WTC11 (cell line): ENCODE results near the gene SLC66A2. TPM values are rescaled to one million over a fixed set of nuclear protein-coding genes. Genes with fewer than 3 reads are reported as not detected.

Experiments
- ATAC-seq: fragments of 200-7000 bp; cut with Tn5 transposase; 2 replicates; pipeline ENCODE4 v1.10.0; 2021; ENCODE audit warnings: mild to moderate bottlenecking, moderate library complexity
- CTCF ChIA-PET: fragments of 300-600 bp; sonication (Branson Sonifier 250); formaldehyde crosslinking; loops from one replicate; lab custom pipeline; 2021; ENCODE audit warnings: antibody characterized with exemption; lab: Charles Lee
- POLR2A ChIA-PET: fragments of 350-600 bp; sonication (Branson Sonifier 250); formaldehyde crosslinking; loops from one replicate; lab custom pipeline; 2021; ENCODE audit warnings: antibody characterized with exemption; lab: Charles Lee
- DNase-seq: peaks from one replicate; pipeline ENCODE4 v3.0.0; 2021; ENCODE audit warnings: low spot score
- H3K27ac Mint-ChIP-seq: 2 replicates; pipeline ENCODE4 v1.8.0; 2021; ENCODE audit warnings: mixed read lengths
- H3K27me3 Mint-ChIP-seq: 2 replicates; pipeline ENCODE4 v1.8.0; 2021; ENCODE audit warnings: low read depth, mild to moderate bottlenecking, moderate library complexity, mixed read lengths
- H3K36me3 Mint-ChIP-seq: 2 replicates; pipeline ENCODE4 v1.8.0; 2021; ENCODE audit warnings: mixed read lengths
- H3K4me1 Mint-ChIP-seq: 2 replicates; pipeline ENCODE4 v1.8.0; 2022; ENCODE audit warnings: mixed read lengths
- H3K4me3 Mint-ChIP-seq: 2 replicates; pipeline ENCODE4 v1.8.0; 2021; ENCODE audit warnings: mild to moderate bottlenecking, moderate library complexity, mixed read lengths
- H3K9me3 Mint-ChIP-seq: 2 replicates; pipeline ENCODE4 v1.8.0; 2021; ENCODE audit warnings: mixed read lengths
- ATF1 ChIP-seq: sonication (generic); formaldehyde crosslinking; IDR thresholded peaks from 2 replicates; pipeline ENCODE4 v1.8.1; 2023; ENCODE audit warnings: mild to moderate bottlenecking, moderate library complexity, missing genetic modification reagents
- FOXP1 ChIP-seq: sonication (generic); formaldehyde crosslinking; IDR thresholded peaks from 2 replicates; pipeline ENCODE4 v1.8.0; 2022; ENCODE audit warnings: missing genetic modification reagents, mild to moderate bottlenecking, moderate library complexity, borderline replicate concordance
- HMGA2 ChIP-seq: fragments of 250-450 bp; sonication (Bioruptor Pico); IDR thresholded peaks from 2 replicates; pipeline ENCODE4 v1.4.0; 2021; ENCODE audit warnings: mild to moderate bottlenecking, moderate library complexity
- NFE2L1 ChIP-seq: sonication (generic); formaldehyde crosslinking; IDR thresholded peaks from 2 replicates; pipeline ENCODE4 v1.8.1; 2023; ENCODE audit warnings: missing genetic modification reagents
- OVOL2 ChIP-seq: fragments of 250-450 bp; sonication (Bioruptor Pico); IDR thresholded peaks from 2 replicates; pipeline ENCODE4 v1.9.0; 2021; ENCODE audit warnings: mild to moderate bottlenecking, borderline replicate concordance
- TEAD4 ChIP-seq: sonication (generic); formaldehyde crosslinking; IDR thresholded peaks from 2 replicates; pipeline ENCODE4 v1.8.0; 2022; ENCODE audit warnings: mild to moderate bottlenecking, missing genetic modification reagents
- ZNF423 ChIP-seq: fragments of 250-450 bp; sonication (Bioruptor Pico); IDR thresholded peaks from 2 replicates; pipeline ENCODE4 v2.1.2; 2022; ENCODE audit warnings: mild to moderate bottlenecking, moderate library complexity
- total RNA-seq: library from RNA; stranded (reverse); gene quantifications from 3 replicates; pipeline ENCODE4 v1.2.3, GENCODE V29; 2021
- TF ChIP-seq, protein P1 (sequence below): sonication (generic); formaldehyde crosslinking; IDR thresholded peaks from 2 replicates; pipeline ENCODE4 v1.8.1; 2023; ENCODE audit warnings: mild to moderate bottlenecking, missing genetic modification reagents, moderate library complexity
- TF ChIP-seq, protein P2 (sequence below): sonication (generic); formaldehyde crosslinking; IDR thresholded peaks from 2 replicates; pipeline ENCODE4 v1.8.0; 2022; ENCODE audit warnings: mild to moderate bottlenecking, missing genetic modification reagents
- TF ChIP-seq, protein P3 (sequence below): sonication (generic); formaldehyde crosslinking; IDR thresholded peaks from 2 replicates; pipeline ENCODE4 v1.8.1; 2022; ENCODE audit warnings: low read depth, missing genetic modification reagents, borderline replicate concordance
- TF ChIP-seq, protein P4 (sequence below): sonication (generic); formaldehyde crosslinking; IDR thresholded peaks from 2 replicates; pipeline ENCODE4 v1.8.1; 2022; ENCODE audit warnings: low read depth, mild to moderate bottlenecking, moderate library complexity, missing genetic modification reagents, borderline replicate concordance
- TF ChIP-seq, protein P5 (sequence below): sonication (generic); formaldehyde crosslinking; IDR thresholded peaks from 2 replicates; pipeline ENCODE4 v1.8.0; 2023; ENCODE audit warnings: mild to moderate bottlenecking, missing genetic modification reagents

Gene SLC66A2
- total RNA-seq, 1 experiment from 2014 or later, result 20.9 TPM

DNA sequence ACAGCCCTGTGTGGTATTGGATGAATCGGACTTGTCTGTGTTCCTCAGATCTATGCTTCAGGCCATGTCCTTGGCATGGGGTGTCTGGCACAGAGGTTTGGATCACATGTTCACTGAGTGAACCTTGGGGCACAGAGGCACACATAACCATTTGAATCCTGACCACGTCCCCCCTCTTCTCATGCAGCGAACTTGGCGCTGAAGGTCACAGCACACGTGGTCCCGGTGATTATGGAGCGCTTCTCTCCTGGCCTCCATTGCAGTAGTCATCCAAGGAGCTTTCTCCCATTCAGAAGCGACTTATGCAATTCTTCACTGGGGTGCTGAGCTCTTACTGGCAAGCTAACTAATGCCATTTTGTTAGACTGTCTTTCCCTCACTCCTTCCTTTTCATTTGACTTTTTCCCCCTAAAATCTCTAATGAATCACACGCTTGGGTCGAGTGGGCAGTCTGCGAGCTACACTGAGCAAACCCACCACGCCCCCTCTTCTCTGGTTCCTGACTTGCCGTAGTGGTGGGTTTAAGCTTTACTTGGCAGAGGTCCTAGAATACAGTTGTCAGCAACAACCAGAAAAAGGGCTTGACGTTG lies 94.3 kb downstream of the SLC66A2 start:
- ATAC-seq (no peak; the same call in 1 of the 2 replicates), DNase-seq (no peak)
- POLR2A ChIA-PET, result no interaction called here
- Mint-ChIP-seq H3K27me3 (peaks cover 3% of the 10 kb centered on the region), H3K4me1 (peaks cover 6% of the 10 kb centered on the region; the same call in 1 of the 2 replicates), H3K36me3 (no peaks in the 10 kb centered on the region), H3K27ac (peak overlapping the region; percentile 86)
- TF ChIP-seq, protein P1, sequence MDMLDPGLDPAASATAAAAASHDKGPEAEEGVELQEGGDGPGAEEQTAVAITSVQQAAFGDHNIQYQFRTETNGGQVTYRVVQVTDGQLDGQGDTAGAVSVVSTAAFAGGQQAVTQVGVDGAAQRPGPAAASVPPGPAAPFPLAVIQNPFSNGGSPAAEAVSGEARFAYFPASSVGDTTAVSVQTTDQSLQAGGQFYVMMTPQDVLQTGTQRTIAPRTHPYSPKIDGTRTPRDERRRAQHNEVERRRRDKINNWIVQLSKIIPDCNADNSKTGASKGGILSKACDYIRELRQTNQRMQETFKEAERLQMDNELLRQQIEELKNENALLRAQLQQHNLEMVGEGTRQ (CRISPR knock-in tag), result 0 out of 2 replicates have a peak, but pooled peaks have one; percentile 12
- TF ChIP-seq HMGA2 (CRISPR knock-in tag) (no peak), FOXP1 (no peak)
- TF ChIP-seq, all 79 proteins: peak for 1
- Mint-ChIP-seq H3K9me3 (no peaks in the 10 kb centered on the region), H3K4me3 (peak overlapping the region; percentile 34; the same call in 1 of the 2 replicates)
- CTCF ChIA-PET, result interaction anchor here (0.8 to 1.5 kb wide), 5 partner anchors 18 to 343 kb away, joined by 3 to 4 read pairs (median 3); no protein-coding TSS in a partner anchor

DNA sequence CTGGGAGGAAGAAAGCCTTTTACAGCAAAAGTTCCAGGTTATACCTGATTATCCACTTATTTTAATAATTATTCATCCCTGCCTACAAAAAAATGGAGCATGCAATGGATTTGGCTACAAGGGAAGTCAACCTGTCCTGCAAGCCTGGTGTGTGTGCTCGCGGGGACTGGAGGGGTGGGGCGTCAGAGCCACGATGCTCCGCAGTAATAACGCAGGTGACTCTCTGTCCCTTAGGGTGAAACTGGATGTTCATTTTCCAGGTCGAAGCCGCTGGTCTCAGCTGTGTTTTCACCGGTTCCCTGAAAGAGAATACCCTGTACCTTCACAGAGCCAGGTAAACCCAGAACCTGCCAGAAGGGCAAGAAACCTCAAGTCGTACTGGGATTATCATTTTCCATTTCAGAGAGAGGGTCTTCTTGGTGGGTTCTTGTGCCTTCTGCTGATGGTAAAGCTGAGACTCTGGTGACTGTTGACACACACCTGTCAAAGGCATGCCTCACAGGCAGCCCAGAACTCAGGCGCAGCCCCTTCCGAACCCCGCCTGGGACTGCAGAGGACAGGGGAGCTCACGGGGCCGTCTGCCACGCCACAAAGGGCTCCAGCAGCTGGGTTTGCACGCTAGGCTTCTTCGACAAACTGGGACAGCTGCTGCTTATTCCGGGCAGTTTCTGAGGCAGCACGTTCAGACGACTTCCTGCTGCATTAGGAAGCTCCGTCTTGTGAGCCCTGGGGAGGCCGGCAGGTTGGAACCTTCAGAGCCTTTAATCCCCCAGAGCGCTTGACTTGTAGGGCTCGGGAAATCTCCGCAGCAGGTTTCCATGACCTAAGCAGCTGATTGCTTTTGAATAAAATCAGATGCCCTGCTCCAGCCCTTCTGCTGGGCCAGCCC lies 95.1 kb downstream of the SLC66A2 start:
- ChIA-PET POLR2A (no interaction called here), CTCF (interaction anchor here (0.9 to 1.5 kb wide), 4 partner anchors 19 to 344 kb away, joined by 3 to 4 read pairs (median 4); no protein-coding TSS in a partner anchor)
- peaks cover 6% of the 10 kb centered on the region; the same call in 1 of the 2 replicates for H3K4me1 Mint-ChIP-seq
- H3K9me3 Mint-ChIP-seq, result no peaks in the 10 kb centered on the region
- H3K36me3 Mint-ChIP-seq, result no peaks in the 10 kb centered on the region
- H3K27me3 Mint-ChIP-seq, result no peaks in the 10 kb centered on the region; the same call in none of the 2 replicates
- DNase-seq, result peak; percentile 49
- H3K27ac Mint-ChIP-seq, result no peak overlapping the region
- no peak for TF ChIP-seq OVOL2 (CRISPR knock-in tag)
- TF ChIP-seq, protein P2, sequence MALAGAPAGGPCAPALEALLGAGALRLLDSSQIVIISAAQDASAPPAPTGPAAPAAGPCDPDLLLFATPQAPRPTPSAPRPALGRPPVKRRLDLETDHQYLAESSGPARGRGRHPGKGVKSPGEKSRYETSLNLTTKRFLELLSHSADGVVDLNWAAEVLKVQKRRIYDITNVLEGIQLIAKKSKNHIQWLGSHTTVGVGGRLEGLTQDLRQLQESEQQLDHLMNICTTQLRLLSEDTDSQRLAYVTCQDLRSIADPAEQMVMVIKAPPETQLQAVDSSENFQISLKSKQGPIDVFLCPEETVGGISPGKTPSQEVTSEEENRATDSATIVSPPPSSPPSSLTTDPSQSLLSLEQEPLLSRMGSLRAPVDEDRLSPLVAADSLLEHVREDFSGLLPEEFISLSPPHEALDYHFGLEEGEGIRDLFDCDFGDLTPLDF, result no peak
- TF ChIP-seq ZNF423, result peak; percentile 10; the same call in 1 of the 2 replicates
- H3K4me3 Mint-ChIP-seq, result no peak overlapping the region
- ATAC-seq, result peak; percentile 78

DNA sequence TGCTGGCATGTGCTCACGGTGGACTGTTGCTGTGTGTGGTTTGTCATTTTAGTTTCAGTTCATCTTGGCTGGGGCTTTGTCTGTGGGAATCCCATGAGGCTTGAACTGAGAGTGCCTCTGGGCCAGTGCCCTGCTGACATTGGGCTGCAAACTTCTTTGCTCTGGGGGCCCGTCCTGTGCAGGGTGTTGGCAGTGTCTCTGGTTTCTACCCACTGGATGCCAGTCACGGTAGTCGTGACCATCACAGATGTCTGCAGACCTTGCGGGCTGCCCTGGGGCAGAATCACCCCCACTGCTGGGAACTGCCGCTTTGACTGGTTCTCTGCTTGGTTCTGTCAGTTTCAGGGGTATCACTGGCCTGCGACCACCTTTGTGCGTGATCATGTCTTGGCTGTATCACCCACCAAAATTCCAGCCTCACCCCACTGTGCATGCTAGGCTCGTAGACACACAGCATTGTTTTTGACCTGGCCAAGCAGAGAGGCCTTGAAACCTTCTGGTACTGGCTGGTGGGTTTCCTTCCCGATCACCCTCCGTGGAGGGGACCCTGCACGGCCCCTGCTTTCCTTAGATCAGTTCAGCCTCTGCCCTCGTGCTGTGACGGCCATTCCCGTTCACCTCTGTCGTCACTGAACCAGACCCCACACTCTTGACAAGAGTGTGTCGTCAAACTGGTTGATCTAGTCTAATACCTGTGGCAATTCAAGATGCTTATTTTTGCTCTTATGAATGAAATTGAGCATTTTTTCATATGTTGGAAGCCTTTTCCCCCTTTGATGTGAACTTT lies 96.1 kb downstream of the SLC66A2 start:
- no peaks in the 10 kb centered on the region; the same call in none of the 2 replicates for H3K27me3 Mint-ChIP-seq
- DNase-seq (no peak), ATAC-seq (no peak)
- no peak overlapping the region for H3K4me3 Mint-ChIP-seq
- peaks cover 6% of the 10 kb centered on the region; the same call in 1 of the 2 replicates for H3K4me1 Mint-ChIP-seq
- CTCF ChIA-PET, result no interaction called here
- H3K9me3 Mint-ChIP-seq, result no peaks in the 10 kb centered on the region
- no peak for TF ChIP-seq NFE2L1 (CRISPR knock-in tag)
- TF ChIP-seq TEAD4 (CRISPR knock-in tag), result no peak
- TF ChIP-seq, protein P3, sequence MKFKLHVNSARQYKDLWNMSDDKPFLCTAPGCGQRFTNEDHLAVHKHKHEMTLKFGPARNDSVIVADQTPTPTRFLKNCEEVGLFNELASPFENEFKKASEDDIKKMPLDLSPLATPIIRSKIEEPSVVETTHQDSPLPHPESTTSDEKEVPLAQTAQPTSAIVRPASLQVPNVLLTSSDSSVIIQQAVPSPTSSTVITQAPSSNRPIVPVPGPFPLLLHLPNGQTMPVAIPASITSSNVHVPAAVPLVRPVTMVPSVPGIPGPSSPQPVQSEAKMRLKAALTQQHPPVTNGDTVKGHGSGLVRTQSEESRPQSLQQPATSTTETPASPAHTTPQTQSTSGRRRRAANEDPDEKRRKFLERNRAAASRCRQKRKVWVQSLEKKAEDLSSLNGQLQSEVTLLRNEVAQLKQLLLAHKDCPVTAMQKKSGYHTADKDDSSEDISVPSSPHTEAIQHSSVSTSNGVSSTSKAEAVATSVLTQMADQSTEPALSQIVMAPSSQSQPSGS (CRISPR knock-in tag), result no peak
- TF ChIP-seq, protein P4, sequence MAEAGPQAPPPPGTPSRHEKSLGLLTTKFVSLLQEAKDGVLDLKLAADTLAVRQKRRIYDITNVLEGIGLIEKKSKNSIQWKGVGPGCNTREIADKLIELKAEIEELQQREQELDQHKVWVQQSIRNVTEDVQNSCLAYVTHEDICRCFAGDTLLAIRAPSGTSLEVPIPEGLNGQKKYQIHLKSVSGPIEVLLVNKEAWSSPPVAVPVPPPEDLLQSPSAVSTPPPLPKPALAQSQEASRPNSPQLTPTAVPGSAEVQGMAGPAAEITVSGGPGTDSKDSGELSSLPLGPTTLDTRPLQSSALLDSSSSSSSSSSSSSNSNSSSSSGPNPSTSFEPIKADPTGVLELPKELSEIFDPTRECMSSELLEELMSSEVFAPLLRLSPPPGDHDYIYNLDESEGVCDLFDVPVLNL (CRISPR knock-in tag), result no peak
- TF ChIP-seq, protein P5, sequence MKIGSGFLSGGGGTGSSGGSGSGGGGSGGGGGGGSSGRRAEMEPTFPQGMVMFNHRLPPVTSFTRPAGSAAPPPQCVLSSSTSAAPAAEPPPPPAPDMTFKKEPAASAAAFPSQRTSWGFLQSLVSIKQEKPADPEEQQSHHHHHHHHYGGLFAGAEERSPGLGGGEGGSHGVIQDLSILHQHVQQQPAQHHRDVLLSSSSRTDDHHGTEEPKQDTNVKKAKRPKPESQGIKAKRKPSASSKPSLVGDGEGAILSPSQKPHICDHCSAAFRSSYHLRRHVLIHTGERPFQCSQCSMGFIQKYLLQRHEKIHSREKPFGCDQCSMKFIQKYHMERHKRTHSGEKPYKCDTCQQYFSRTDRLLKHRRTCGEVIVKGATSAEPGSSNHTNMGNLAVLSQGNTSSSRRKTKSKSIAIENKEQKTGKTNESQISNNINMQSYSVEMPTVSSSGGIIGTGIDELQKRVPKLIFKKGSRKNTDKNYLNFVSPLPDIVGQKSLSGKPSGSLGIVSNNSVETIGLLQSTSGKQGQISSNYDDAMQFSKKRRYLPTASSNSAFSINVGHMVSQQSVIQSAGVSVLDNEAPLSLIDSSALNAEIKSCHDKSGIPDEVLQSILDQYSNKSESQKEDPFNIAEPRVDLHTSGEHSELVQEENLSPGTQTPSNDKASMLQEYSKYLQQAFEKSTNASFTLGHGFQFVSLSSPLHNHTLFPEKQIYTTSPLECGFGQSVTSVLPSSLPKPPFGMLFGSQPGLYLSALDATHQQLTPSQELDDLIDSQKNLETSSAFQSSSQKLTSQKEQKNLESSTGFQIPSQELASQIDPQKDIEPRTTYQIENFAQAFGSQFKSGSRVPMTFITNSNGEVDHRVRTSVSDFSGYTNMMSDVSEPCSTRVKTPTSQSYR, result no peak
- TF ChIP-seq ATF1, result no peak
- H3K27ac Mint-ChIP-seq, result no peak overlapping the region
- H3K36me3 Mint-ChIP-seq, result no peaks in the 10 kb centered on the region
- POLR2A ChIA-PET, result no interaction called here
